SK-N-MC (cell line): ENCODE results near the gene PPM1N.

ENCODE experiments used
- DNase-seq: peaks from one replicate; pipeline ENCODE4 v3.0.0-alpha.2; 2011; ENCODE audit warnings: low read depth, low spot score
- H3K27ac ChIP-seq: fragments of 200-600 bp; sonication (generic); 2 replicates; pipeline ENCODE4 v1.5.1; 2016; ENCODE audit warnings: mixed run types
- H3K36me3 ChIP-seq: fragments of 200-600 bp; sonication (generic); 2 replicates; pipeline ENCODE4 v1.6.1; 2017; ENCODE audit warnings: antibody characterized with exemption, low read length, mixed read lengths; ENCODE audit not compliant: insufficient read depth
- H3K4me3 ChIP-seq: fragments of 200-600 bp; sonication (generic); 2 replicates; pipeline ENCODE4 v1.5.1; 2016
- H3K9ac ChIP-seq: fragments of 200-600 bp; sonication (generic); 2 replicates; pipeline ENCODE4 v1.8.0; 2017; ENCODE audit warnings: mixed run types, mixed read lengths; ENCODE audit not compliant: insufficient read length
- H3K9me3 ChIP-seq: fragments of 200-600 bp; sonication (generic); 2 replicates; pipeline ENCODE4 v1.6.1; 2017; ENCODE audit warnings: low read depth, mild to moderate bottlenecking, antibody characterized with exemption, low read length, moderate library complexity, mixed read lengths
- EZH2 ChIP-seq: fragments of 200-600 bp; sonication (generic); IDR thresholded peaks from one replicate; pipeline ENCODE4 v1.6.1; 2017; ENCODE audit warnings: antibody characterized with exemption
- FOXP2 ChIP-seq: optimal IDR thresholded peaks from 2 replicates; pipeline ENCODE3; 2011; ENCODE audit warnings: mild to moderate bottlenecking, moderate library complexity; ENCODE audit not compliant: insufficient read depth; ENCODE audit errors: extremely low read length, control extremely low read depth
- POLR2AphosphoS5 ChIP-seq: IDR thresholded peaks from 2 replicates; pipeline ENCODE4 v1.6.1; 2012; ENCODE audit warnings: mild to moderate bottlenecking, low read depth, low read length, borderline replicate concordance

PPM1N gene

GRCh38 chr19:45522010-45522941 lies 24.0 kb downstream of the PPM1N start:
- Histone ChIP-seq H3K27ac (no peak overlapping the region), H3K36me3 (peaks cover 4% of the 10 kb centered on the region; the same call in 1 of the 2 replicates), H3K9me3 (no peaks in the 10 kb centered on the region), H3K9ac (no peak overlapping the region), H3K4me3 (no peak overlapping the region)
- no peak for DNase-seq
- no peak for TF ChIP-seq EZH2
- TF ChIP-seq POLR2AphosphoS5: no peak
- no peak for TF ChIP-seq FOXP2

GRCh38 chr19:45523642-45524256 lies 25.5 kb downstream of the PPM1N start:
- no peak overlapping the region for H3K9ac ChIP-seq
- peaks cover 4% of the 10 kb centered on the region; the same call in 1 of the 2 replicates for H3K36me3 ChIP-seq
- no peak for TF ChIP-seq FOXP2
- no peak for TF ChIP-seq EZH2
- TF ChIP-seq POLR2AphosphoS5: no peak
- no peak overlapping the region for H3K4me3 ChIP-seq
- DNase-seq: peak; percentile 62
- no peak overlapping the region for H3K27ac ChIP-seq
- H3K9me3 ChIP-seq: no peaks in the 10 kb centered on the region

- Histone ChIP-seq H3K36me3 (peaks cover 4% of the 10 kb centered on the region; the same call in 1 of the 2 replicates), H3K9ac (no peak overlapping the region), H3K4me3 (no peak overlapping the region), H3K27ac (no peak overlapping the region), H3K9me3 (no peaks in the 10 kb centered on the region)
- no peak for DNase-seq
- no peak for TF ChIP-seq POLR2AphosphoS5
- no peak for TF ChIP-seq FOXP2
- no peak for TF ChIP-seq EZH2
Observed at GRCh38 chr19:45524575-45525129, 26.4 kb downstream of the PPM1N start.

- Histone ChIP-seq H3K9ac (no peak overlapping the region), H3K36me3 (peaks cover 4% of the 10 kb centered on the region; the same call in 1 of the 2 replicates), H3K4me3 (no peak overlapping the region), H3K27ac (no peak overlapping the region), H3K9me3 (no peaks in the 10 kb centered on the region)
- no peak for DNase-seq
- TF ChIP-seq POLR2AphosphoS5: no peak
- TF ChIP-seq FOXP2: no peak
- TF ChIP-seq EZH2: no peak
Observed at GRCh38 chr19:45526143-45526542, 27.9 kb downstream of the PPM1N start.

- Histone ChIP-seq H3K9ac (no peak overlapping the region), H3K27ac (no peak overlapping the region), H3K4me3 (no peak overlapping the region), H3K9me3 (no peaks in the 10 kb centered on the region), H3K36me3 (peaks cover 4% of the 10 kb centered on the region; the same call in 1 of the 2 replicates)
- no peak for DNase-seq
- TF ChIP-seq EZH2 (no peak), POLR2AphosphoS5 (no peak), FOXP2 (no peak)
Observed at GRCh38 chr19:45526971-45527370, 28.7 kb downstream of the PPM1N start.

- no peak overlapping the region for H3K27ac ChIP-seq
- TF ChIP-seq FOXP2 (no peak), POLR2AphosphoS5 (no peak), EZH2 (no peak)
- no peaks in the 10 kb centered on the region for H3K9me3 ChIP-seq
- H3K4me3 ChIP-seq: no peak overlapping the region
- H3K36me3 ChIP-seq: peaks cover 4% of the 10 kb centered on the region; the same call in 1 of the 2 replicates
- no peak overlapping the region for H3K9ac ChIP-seq
- no peak for DNase-seq
Observed at GRCh38 chr19:45527731-45528130, 29.5 kb downstream of the PPM1N start.

- Histone ChIP-seq H3K9ac (no peak overlapping the region), H3K4me3 (peak overlapping the region; percentile 66; the same call in 1 of the 2 replicates), H3K27ac (no peak overlapping the region), H3K9me3 (no peaks in the 10 kb centered on the region), H3K36me3 (peaks cover 4% of the 10 kb centered on the region; the same call in 1 of the 2 replicates)
- DNase-seq: no peak
- TF ChIP-seq FOXP2: no peak
- no peak for TF ChIP-seq EZH2
- no peak; the same call in 1 of the 2 replicates for TF ChIP-seq POLR2AphosphoS5
Observed at GRCh38 chr19:45528149-45528743, 30.0 kb downstream of the PPM1N start.

- TF ChIP-seq EZH2 (no peak), POLR2AphosphoS5 (peak; percentile 16; the same call in 1 of the 2 replicates), FOXP2 (no peak)
- Histone ChIP-seq H3K36me3 (peaks cover 4% of the 10 kb centered on the region; the same call in 1 of the 2 replicates), H3K4me3 (peak overlapping the region; percentile 66), H3K9me3 (no peaks in the 10 kb centered on the region), H3K27ac (no peak overlapping the region), H3K9ac (no peak overlapping the region)
- DNase-seq: no peak
Observed at GRCh38 chr19:45528744-45529419, 30.6 kb downstream of the PPM1N start.
